ENCODE data around the gene CAMTA1. TPM values are rescaled to one million over a fixed set of nuclear protein-coding genes. Genes with fewer than 3 reads are reported as not detected.

Gene CAMTA1
- total RNA-seq, 1 experiment from 2014 or later: 69.5 TPM

DNA sequence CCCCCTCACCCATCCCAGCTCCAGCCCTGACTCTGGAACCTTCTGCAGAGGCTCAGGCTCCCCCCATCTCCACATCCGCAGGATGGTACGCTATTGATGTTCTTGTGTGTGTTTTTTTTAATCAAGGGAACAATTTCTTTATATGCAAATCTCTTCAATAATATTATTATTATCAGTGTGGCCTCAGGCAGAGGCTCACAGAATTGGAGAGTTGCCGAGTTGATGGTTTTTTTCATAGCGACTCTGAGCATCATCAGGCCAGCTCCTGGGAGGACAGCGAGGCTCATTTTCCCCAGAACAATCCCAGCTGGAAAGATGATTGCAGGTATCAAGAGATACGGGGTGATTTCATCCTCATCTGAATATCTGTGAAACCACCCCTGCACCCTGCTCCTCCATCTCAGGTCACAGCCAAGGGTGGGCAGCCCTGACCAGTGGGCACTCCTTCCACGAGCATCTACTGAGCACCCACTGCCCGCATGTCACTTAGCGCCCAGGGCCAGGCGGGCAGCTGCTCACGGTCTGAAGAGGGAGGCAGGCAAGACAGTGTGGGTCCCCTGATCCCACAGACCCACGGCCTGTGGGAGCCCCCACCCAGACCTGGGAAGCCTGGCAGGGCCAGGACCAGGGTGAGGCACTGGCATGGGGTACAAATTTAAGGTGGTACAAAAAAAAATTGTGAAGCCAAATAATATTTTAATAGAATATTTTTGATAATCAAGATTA lies 740.2 kb downstream of the CAMTA1 start (continued):
- TF ChIP-seq JUND (IDR thresholded peaks at IDR 0.05) (no peak), SRF (IDR thresholded peaks at IDR 0.05; ENCODE audit: low read depth) (no peak), ZNF274 (IDR thresholded peaks at IDR 0.05; ENCODE audit: low read depth, low read length) (no peak), YY1 (IDR thresholded peaks at IDR 0.05; ENCODE audit: extremely low read depth, insufficient replicate concordance, low read depth, low read length) (no peak)
- TF ChIP-seq, protein P1, sequence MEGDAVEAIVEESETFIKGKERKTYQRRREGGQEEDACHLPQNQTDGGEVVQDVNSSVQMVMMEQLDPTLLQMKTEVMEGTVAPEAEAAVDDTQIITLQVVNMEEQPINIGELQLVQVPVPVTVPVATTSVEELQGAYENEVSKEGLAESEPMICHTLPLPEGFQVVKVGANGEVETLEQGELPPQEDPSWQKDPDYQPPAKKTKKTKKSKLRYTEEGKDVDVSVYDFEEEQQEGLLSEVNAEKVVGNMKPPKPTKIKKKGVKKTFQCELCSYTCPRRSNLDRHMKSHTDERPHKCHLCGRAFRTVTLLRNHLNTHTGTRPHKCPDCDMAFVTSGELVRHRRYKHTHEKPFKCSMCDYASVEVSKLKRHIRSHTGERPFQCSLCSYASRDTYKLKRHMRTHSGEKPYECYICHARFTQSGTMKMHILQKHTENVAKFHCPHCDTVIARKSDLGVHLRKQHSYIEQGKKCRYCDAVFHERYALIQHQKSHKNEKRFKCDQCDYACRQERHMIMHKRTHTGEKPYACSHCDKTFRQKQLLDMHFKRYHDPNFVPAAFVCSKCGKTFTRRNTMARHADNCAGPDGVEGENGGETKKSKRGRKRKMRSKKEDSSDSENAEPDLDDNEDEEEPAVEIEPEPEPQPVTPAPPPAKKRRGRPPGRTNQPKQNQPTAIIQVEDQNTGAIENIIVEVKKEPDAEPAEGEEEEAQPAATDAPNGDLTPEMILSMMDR (IDR thresholded peaks at IDR 0.05 in 2 of 3, conservative IDR thresholded peaks at IDR 0.05 in 1 of 3; ENCODE audit: borderline replicate concordance in 1 of 3, insufficient read depth in 1 of 3, low read depth in 2 of 3, low read length in 2 of 3): no peak

GRCh38 chr1:7526196-7526866 lies 741.1 kb downstream of the CAMTA1 start:
- Histone ChIP-seq H3K4me1 (ENCODE audit: control insufficient read depth in 1 of 2, insufficient read depth in 2 of 2, low read length in 2 of 2) (peaks cover 0 to 11% of the 10 kb centered on the region in 2 experiments; a peak in 1 of 4 replicates), H3K79me2 (ENCODE audit: insufficient read depth, low read length) (no peaks in the 10 kb centered on the region), H2AFZ (ENCODE audit: low read depth, low read length, poor library complexity, severe bottlenecking) (no peak overlapping the region), H3K9me2 (ENCODE audit: insufficient read depth) (no peaks in the 10 kb centered on the region), H3K27me3 (ENCODE audit: insufficient read depth, low read length) (no peaks in the 10 kb centered on the region), H3K27ac (ENCODE audit: low read depth, low read length) (no peak overlapping the region), H3K4me2 (ENCODE audit: low read length) (peak overlapping the region; percentile 7; the same call in 1 of the 2 replicates), H3K9me3 (ENCODE audit: control insufficient read depth in 1 of 2, insufficient read depth in 1 of 2, low read depth in 1 of 2, low read length in 2 of 2) (no peaks in the 10 kb centered on the region), H3K4me3 (replicated peaks in 1 of 2; ENCODE audit: low read depth in 1 of 2, low read length in 2 of 2) (no peak overlapping the region), H4K20me1 (ENCODE audit: insufficient read depth) (no peaks in the 10 kb centered on the region), H3K9ac (ENCODE audit: low read length) (no peak overlapping the region), H3K36me3 (ENCODE audit: control insufficient read depth in 1 of 2, insufficient read depth in 2 of 2, low read length in 2 of 2) (no peaks in the 10 kb centered on the region)
- DNase-seq (ENCODE audit: low read depth, low spot score) (no peak), ATAC-seq (peak; percentile 54)
- intact Hi-C loops (cut with micrococcal nuclease): no loop called here
- BruUV-seq (replicated peaks): no TSS peak
- RAD21 ChIA-PET (ENCODE audit: low non-redundant PET in 1 of 2, low total read pairs in 2 of 2, uncharacterized antibody in 2 of 2, unreplicated experiment in 2 of 2): no interaction called here
- no peak for TF ChIP-seq TCF7L2 (IDR thresholded peaks at IDR 0.05; ENCODE audit: borderline replicate concordance, extremely low read depth, insufficient read depth, insufficient read length)
- no peak for TF ChIP-seq EGR1 (IDR thresholded peaks at IDR 0.05; ENCODE audit: low read depth)
- TF ChIP-seq ELF1 (IDR thresholded peaks at IDR 0.05; ENCODE audit: borderline replicate concordance, low read depth): no peak
- TF ChIP-seq FOSL1 (IDR thresholded peaks at IDR 0.05; ENCODE audit: low read depth): no peak
- no peak for TF ChIP-seq SRF (IDR thresholded peaks at IDR 0.05; ENCODE audit: low read depth)
- no peak for TF ChIP-seq EZH2 (IDR thresholded peaks at IDR 0.05)
- no peak for TF ChIP-seq ZNF274 (IDR thresholded peaks at IDR 0.05; ENCODE audit: low read depth, low read length)
- TF ChIP-seq POLR2A (IDR thresholded peaks at IDR 0.05; ENCODE audit: borderline replicate concordance, extremely low read depth, insufficient read depth, insufficient read length): no peak
- no peak for TF ChIP-seq ZBTB33 (IDR thresholded peaks at IDR 0.05; ENCODE audit: extremely low read depth, insufficient replicate concordance, low read length)
- no peak for TF ChIP-seq CBX3 (IDR thresholded peaks at IDR 0.05; ENCODE audit: low read depth)
- no peak for TF ChIP-seq JUND (IDR thresholded peaks at IDR 0.05)
- TF ChIP-seq ZFX (IDR thresholded peaks at IDR 0.05): no peak
- TF ChIP-seq SIN3A (IDR thresholded peaks at IDR 0.05; ENCODE audit: low read depth): no peak
- TF ChIP-seq POLR2AphosphoS5 (IDR thresholded peaks at IDR 0.05; ENCODE audit: low read depth, low read length): no peak
- CTCF ChIA-PET: no interaction called here
- POLR2A ChIA-PET: no interaction called here

Measured in HCT116 (cell line).